Left ventricle myocardium inferior (tissue), 1 donor: ENCODE measurements around the gene SMYD3. TPM values are rescaled to one million over a fixed set of nuclear protein-coding genes. Genes with fewer than 3 reads are reported as not detected.

Experiments used
- DNase-seq: peaks from one replicate; pipeline ENCODE4 v3.0.0-alpha.2; 2020
- H3K27ac ChIP-seq: fragments of 200-600 bp; replicated peaks from 2 replicates; pipeline ENCODE4 v1.8.0; 2021
- H3K27me3 ChIP-seq: fragments of 200-600 bp; 2 replicates; pipeline ENCODE4 v1.8.0; 2021; ENCODE audit warnings: low read depth
- H3K36me3 ChIP-seq: fragments of 200-600 bp; 2 replicates; pipeline ENCODE4 v1.8.0; 2021
- H3K4me1 ChIP-seq: fragments of 200-600 bp; 2 replicates; pipeline ENCODE4 v1.8.0; 2021
- H3K4me3 ChIP-seq: fragments of 200-600 bp; 2 replicates; pipeline ENCODE4 v1.8.0; 2021; ENCODE audit warnings: mild to moderate bottlenecking, moderate library complexity
- H3K9me3 ChIP-seq: fragments of 200-600 bp; replicated peaks from 2 replicates; pipeline ENCODE4 v1.8.0; 2021
- intact Hi-C: fragments of 100-400 bp; cut with micrococcal nuclease; formaldehyde crosslinking; loops from one replicate; pipeline ENCODE4 v1.11.0; 2022
- total RNA-seq: library from RNA; stranded (reverse); fragmentation: NEBNext Ultra II Directional; extraction: Animal tissue kit (Norgen Biotek cat#: 25700); gene quantifications from one replicate; pipeline ENCODE4 v1.2.1, GENCODE V29; 2021
- TF ChIP-seq, protein P1 (sequence below): fragments of 200-600 bp; IDR thresholded peaks from 2 replicates; pipeline ENCODE4 v1.8.0; 2021; ENCODE audit warnings: antibody characterized with exemption, mild to moderate bottlenecking, borderline replicate concordance
- donor health status: DM: no; HTN: yes; CAD: no; lungs with severe emphysema.

The SMYD3 gene
- total RNA-seq, 1 donor from 2014 or later: 9.9 TPM

DNA sequence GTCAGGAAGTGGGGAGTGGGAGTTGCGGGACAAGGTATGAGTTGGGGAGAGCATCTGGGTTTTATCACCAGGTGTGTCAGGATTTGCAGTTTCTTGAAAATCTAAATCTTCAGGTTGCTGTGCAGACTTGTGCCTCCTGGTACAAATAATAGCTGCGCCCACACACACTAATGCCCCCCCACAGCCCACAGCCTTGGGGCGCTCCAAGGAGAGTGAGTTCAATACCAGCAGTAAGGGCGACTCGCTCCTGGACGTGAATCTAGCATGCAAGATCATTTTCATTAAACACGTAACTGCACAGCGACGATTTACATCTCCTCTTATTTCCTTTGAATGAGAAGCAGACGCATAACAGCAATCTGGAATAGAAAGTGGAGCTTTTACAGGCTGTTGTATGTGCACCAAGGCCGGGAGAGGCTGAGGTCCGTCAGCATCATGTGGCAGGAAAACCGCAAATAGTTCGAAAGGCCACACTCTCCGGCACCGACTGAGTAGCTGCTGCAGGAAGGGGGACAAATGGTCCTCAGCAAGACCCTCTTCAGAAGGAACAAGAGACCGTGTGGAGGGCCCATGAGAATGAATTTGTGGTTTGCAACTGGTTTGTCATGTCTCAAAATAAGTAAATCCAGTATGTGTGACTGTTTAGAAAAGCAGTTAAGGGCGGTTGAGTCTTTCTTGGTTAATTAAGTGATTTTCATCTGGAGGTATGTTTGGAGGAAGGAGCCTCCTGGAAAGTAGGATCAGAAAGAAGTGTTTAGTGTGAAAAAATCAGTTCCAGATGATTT, 439.5 kb downstream of the SMYD3 start:
- H3K27ac ChIP-seq: no peak overlapping the region
- no peaks in the 10 kb centered on the region for H3K36me3 ChIP-seq
- H3K4me1 ChIP-seq: peaks cover 6% of the 10 kb centered on the region
- H3K27me3 ChIP-seq: no peaks in the 10 kb centered on the region
- no peak overlapping the region for H3K4me3 ChIP-seq
- no peak for DNase-seq
- no peaks in the 10 kb centered on the region for H3K9me3 ChIP-seq
- TF ChIP-seq, protein P1, sequence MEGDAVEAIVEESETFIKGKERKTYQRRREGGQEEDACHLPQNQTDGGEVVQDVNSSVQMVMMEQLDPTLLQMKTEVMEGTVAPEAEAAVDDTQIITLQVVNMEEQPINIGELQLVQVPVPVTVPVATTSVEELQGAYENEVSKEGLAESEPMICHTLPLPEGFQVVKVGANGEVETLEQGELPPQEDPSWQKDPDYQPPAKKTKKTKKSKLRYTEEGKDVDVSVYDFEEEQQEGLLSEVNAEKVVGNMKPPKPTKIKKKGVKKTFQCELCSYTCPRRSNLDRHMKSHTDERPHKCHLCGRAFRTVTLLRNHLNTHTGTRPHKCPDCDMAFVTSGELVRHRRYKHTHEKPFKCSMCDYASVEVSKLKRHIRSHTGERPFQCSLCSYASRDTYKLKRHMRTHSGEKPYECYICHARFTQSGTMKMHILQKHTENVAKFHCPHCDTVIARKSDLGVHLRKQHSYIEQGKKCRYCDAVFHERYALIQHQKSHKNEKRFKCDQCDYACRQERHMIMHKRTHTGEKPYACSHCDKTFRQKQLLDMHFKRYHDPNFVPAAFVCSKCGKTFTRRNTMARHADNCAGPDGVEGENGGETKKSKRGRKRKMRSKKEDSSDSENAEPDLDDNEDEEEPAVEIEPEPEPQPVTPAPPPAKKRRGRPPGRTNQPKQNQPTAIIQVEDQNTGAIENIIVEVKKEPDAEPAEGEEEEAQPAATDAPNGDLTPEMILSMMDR: no peak
- intact Hi-C loops: no loop called here

- no peak overlapping the region for H3K27ac ChIP-seq
- no peaks in the 10 kb centered on the region for H3K9me3 ChIP-seq
- no peak for DNase-seq
- H3K4me1 ChIP-seq: peaks cover 8% of the 10 kb centered on the region
- H3K27me3 ChIP-seq: no peaks in the 10 kb centered on the region
- H3K36me3 ChIP-seq: no peaks in the 10 kb centered on the region
- H3K4me3 ChIP-seq: no peak overlapping the region
- TF ChIP-seq, protein P1: no peak
- intact Hi-C loops: no loop called here
Observed at GRCh38 chr1:246066573-246066972, 440.5 kb downstream of the SMYD3 start.

- Histone ChIP-seq H3K9me3 (no peaks in the 10 kb centered on the region), H3K4me3 (no peak overlapping the region), H3K27me3 (no peaks in the 10 kb centered on the region), H3K27ac (no peak overlapping the region), H3K4me1 (peaks cover 8% of the 10 kb centered on the region), H3K36me3 (no peaks in the 10 kb centered on the region)
- DNase-seq: no peak
- intact Hi-C loops: no loop called here
- TF ChIP-seq, protein P1: no peak
Observed at GRCh38 chr1:246065592-246065991, 441.5 kb downstream of the SMYD3 start.

- Histone ChIP-seq H3K36me3 (no peaks in the 10 kb centered on the region), H3K4me3 (no peak overlapping the region), H3K9me3 (no peaks in the 10 kb centered on the region), H3K27ac (no peak overlapping the region), H3K4me1 (peaks cover 8% of the 10 kb centered on the region), H3K27me3 (no peaks in the 10 kb centered on the region)
- TF ChIP-seq, protein P1: no peak
- intact Hi-C loops: no loop called here
- no peak for DNase-seq
Observed at GRCh38 chr1:246064891-246065290, 442.2 kb downstream of the SMYD3 start.

GRCh38 chr1:246063013-246063616, 444.0 kb downstream of the SMYD3 start:
- TF ChIP-seq, protein P1: no peak
- Histone ChIP-seq H3K4me1 (peaks cover 8% of the 10 kb centered on the region), H3K27ac (no peak overlapping the region), H3K36me3 (no peaks in the 10 kb centered on the region), H3K27me3 (no peaks in the 10 kb centered on the region), H3K9me3 (no peaks in the 10 kb centered on the region), H3K4me3 (no peak overlapping the region)
- no peak for DNase-seq
- intact Hi-C loops: no loop called here
